Dermis blood vessel endothelial cell (primary cell): ENCODE data around the gene ISOC2. TPM values are rescaled to one million over a fixed set of nuclear protein-coding genes. Genes with fewer than 3 reads are reported as not detected.
A peak's percentile ranks its signal among the peaks of the same experiment; 100 is the strongest.

Source experiments
- DNase-seq: peaks from one replicate; pipeline ENCODE4 v3.0.0; 2010
- total RNA-seq: library from RNA; depleted of rRNA; stranded (reverse); fragments of >200 nt; gene quantifications from 2 replicates; pipeline ENCODE4 v1.2.3, GENCODE V29; 2014

The ISOC2 gene
- total RNA-seq, 1 donor from 2014 or later = 56.2 TPM

- DNase-seq = no peak
Observed at GRCh38 chr19:55489711-55490477, 28.5 kb upstream of the ISOC2 start.

- no peak for DNase-seq
Observed at GRCh38 chr19:55488986-55489710, 27.7 kb upstream of the ISOC2 start.

DNA sequence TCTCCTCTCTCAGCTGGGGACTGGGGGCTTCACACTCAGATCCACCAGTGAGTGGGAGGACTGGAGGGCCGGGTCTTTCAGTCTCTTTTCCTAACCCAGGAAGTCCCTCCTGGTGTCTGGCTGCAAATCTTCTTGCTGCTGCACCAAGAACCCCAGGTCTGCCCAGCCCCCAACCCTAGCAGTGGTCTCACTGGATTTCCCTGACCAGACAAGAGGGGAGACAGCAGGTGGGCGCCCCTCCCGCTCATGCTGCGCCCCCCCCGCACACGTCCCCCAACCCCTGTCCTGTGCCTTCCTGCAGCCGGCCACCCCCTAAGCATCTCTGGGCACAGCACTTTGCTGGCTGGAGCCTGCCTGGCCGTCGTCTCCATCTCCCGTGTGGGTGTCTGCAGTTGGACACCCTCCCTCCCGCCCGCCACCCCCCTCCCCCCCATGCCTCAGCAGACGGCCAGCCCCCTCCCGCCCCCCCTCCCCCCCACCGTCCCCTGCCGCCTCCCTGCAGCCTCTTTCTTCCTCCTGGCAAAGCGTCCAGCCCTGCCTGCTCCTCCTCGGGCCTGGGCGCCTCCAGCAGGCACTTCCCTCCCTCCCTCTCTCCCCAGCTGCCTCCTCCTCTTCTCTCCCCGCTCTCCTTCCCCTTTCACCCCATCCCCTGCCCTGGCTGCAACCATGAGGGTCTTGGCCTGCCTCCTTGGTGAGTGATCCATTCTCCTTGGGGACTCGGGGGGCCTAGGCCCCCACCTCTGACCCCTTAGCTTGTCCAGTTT lies 26.7 kb upstream of the ISOC2 start, which contains the start of gene SSC5D:
Gene SSC5D, plus strand, starts transcription at position 513 of the 764 bp plus-strand sequence. Its CDS starts 154 bp downstream, at position 667.
- DNase-seq = no peak

GRCh38 chr19:55486971-55487923 lies 25.8 kb upstream of the ISOC2 start:
- peak; percentile 95 for DNase-seq

- DNase-seq = peak; percentile 38
Observed at GRCh38 chr19:55486043-55486970, 24.9 kb upstream of the ISOC2 start.

DNA sequence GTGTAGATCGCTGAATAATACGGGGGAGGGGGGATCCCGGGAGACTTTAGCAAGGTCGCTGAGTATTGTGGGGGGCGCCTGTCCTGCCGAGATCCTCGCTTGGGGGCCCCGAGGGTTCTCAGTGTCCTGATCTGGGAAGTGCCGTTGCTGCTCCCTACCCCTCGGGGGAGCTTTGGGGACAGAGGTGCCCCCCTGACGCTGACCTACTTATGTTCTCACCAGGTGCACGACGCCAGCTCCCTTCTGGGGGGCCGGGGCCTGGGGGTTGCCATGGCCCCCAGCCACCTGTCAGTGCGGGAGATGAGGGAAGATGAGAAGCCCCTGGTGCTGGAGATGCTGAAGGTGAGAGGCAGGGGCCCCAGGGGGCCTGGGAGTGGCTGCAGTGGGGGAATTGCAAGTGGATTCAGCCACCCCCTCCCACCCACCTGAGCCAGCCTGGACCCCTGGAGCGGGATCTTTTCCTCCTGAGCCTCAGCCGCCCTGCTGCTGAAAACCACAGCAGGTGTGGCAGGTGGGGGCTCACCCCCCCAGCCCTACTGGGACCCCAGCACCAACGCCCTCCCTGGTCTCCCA lies 24.1 kb upstream of the ISOC2 start:
- DNase-seq = no peak

DNA sequence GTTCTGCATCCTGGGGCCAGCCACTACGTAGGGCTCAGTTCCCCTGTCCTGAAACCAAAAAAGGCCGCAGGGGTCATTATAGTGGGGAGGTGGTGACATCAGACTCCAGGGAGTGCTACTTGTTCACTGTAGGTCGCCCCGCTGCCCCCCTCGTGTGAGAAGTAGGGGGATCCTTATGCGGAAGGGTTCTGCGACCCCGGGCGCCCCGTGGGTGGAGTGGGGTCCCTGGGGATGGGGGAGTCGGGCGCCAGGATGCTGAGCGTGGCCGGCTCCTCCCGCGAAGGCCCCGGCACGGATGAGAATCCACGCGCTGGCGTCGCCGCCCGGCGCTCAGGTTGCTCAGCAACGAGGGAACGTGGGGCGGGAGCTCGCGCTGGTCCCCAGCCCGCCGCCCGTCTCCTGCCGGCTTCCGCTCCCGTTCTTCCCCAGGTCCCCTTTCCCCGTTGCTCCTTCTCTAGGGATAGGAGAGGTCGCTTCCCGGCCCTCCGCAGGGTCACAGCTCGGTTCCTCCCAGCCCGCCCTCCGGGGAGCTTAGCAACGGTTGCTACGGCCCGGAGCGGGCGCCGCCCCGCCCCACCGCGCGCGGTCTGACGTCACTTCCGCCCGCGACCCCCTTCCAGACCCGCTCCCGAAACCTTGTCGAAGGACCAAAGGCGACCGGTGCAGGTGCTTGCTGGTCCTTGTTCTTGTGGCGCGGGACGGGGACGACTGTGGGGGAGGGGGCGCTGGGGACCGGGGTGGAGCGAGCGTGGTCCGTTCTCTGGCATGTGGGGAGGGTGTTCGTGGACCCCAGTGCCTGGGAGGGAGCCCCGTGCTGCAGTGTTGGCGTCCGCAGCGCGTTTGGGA lies 23.4 kb upstream of the ISOC2 start, which contains the start of gene NAT14:
Gene NAT14, plus strand, starts transcription at position 596 of the 846 bp plus-strand sequence. CDS start 521 bp downstream, outside the sequence.
- DNase-seq = peak; percentile 68

- DNase-seq = no peak
Observed at GRCh38 chr19:55483706-55484592, 22.5 kb upstream of the ISOC2 start.

GRCh38 chr19:55482967-55483705 lies 21.7 kb upstream of the ISOC2 start:
- no peak for DNase-seq

DNA sequence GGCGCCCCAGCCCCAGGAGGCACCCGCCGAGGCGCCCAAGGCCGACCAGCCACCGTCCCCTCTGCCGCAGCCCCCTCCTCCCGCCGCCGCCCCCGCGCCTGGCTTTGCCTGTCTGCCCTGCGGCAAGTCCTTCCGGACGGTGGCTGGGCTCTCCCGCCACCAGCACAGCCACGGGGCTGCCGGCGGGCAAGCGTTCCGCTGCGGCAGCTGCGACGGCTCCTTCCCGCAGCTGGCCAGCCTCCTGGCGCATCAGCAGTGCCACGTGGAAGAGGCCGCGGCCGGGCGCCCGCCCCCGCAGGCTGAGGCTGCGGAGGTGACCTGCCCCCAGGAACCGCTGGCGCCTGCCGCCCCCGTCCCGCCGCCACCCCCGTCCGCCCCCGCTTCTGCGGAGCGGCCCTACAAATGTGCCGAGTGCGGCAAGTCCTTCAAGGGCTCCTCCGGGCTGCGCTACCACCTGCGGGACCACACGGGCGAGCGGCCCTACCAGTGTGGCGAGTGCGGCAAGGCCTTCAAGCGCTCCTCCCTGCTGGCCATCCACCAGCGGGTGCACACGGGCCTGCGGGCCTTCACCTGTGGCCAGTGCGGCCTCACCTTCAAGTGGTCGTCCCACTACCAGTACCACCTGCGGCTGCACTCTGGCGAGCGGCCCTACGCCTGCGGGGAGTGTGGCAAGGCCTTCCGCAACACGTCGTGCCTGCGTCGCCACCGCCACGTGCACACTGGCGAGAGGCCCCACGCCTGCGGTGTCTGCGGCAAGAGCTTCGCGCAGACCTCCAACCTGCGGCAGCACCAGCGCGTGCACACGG lies 20.9 kb upstream of the ISOC2 start:
- DNase-seq = no peak

- no peak for DNase-seq
Observed at GRCh38 chr19:55481794-55482155, 20.3 kb upstream of the ISOC2 start.

GRCh38 chr19:55481148-55481793 lies 19.8 kb upstream of the ISOC2 start:
- no peak for DNase-seq

- DNase-seq = no peak
Observed at GRCh38 chr19:55479451-55480230, 18.2 kb upstream of the ISOC2 start.

GRCh38 chr19:55479045-55479444 lies 17.6 kb upstream of the ISOC2 start:
- DNase-seq = no peak

DNA sequence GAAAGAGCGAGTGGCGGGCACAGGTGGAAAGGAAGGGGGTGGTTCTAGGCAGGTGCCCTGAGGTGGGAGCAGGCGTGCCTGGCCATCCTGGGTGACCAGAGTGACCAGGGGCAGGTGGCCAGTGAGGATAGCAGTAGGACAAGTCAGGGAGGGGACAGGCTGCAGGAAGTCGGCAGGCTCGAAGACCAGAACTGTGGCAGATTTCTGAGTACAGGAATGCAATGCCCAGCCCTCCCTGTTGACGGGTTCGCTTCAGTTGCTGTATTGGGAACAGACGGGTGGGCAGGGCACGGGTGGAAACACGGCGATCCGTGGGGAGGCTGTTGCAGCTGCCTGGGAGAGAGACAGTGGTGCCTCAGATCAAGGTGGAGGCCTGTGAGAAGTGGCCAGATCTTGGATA lies 16.9 kb upstream of the ISOC2 start:
- DNase-seq = no peak
